IMR-90 (cell line): ENCODE data around the gene SLC25A3. TPM values are rescaled to one million over a fixed set of nuclear protein-coding genes. Genes with fewer than 3 reads are reported as not detected.

ENCODE experiments used
- ATAC-seq: fragments of 200-7000 bp; cut with Tn5 transposase; 2 replicates; pipeline ENCODE4 v1.9.1; 2020; ENCODE audit warnings: low read depth, mild to moderate bottlenecking, moderate library complexity
- BruUV-seq: library from RNA; stranded (reverse); fragments of 400-500 nt; replicated peaks from 2 replicates; lab custom pipeline; 2021; lab: Mats Ljungman, UMichigan
- CTCF ChIA-PET: fragments of 300-600 bp; formaldehyde crosslinking; extraction: SDS; loops from one replicate; lab custom pipeline; 2021; ENCODE audit warnings: antibody characterized with exemption; lab: Yijun Ruan, JAX
- POLR2A ChIA-PET: fragments of 300-600 bp; sonication (Branson Sonifier 250); formaldehyde crosslinking; loops from one replicate; lab custom pipeline; 2022; ENCODE audit warnings: antibody characterized with exemption; ENCODE audit not compliant: unreplicated experiment; lab: Charles Lee
- DNase-seq: peaks from one replicate; pipeline ENCODE4 v3.0.0; 2013
- H2AFZ ChIP-seq: replicated peaks from 2 replicates; pipeline ENCODE3; 2013; ENCODE audit warnings: low read length, mild to moderate bottlenecking; ENCODE audit not compliant: poor library complexity
- H2AK5ac ChIP-seq: 2 replicates; pipeline ENCODE4 v1.6.1; 2013; ENCODE audit warnings: low read depth, low read length, inconsistent platforms
- H2AK9ac ChIP-seq: replicated peaks from 2 replicates; pipeline ENCODE3; 2013; ENCODE audit warnings: mild to moderate bottlenecking, low read depth, low read length, moderate library complexity; ENCODE audit not compliant: poor library complexity
- H2BK120ac ChIP-seq: 2 replicates; pipeline ENCODE4 v1.6.1; 2013; ENCODE audit warnings: low read depth, low read length, inconsistent platforms
- H2BK15ac ChIP-seq: 3 replicates; pipeline ENCODE4 v1.6.1; 2013; ENCODE audit warnings: low read depth, low read length, inconsistent platforms
- H2BK20ac ChIP-seq: 2 replicates; pipeline ENCODE4 v1.6.1; 2013; ENCODE audit warnings: low read depth, mild to moderate bottlenecking, inconsistent platforms, low read length, moderate library complexity
- H2BK5ac ChIP-seq: 2 replicates; pipeline ENCODE4 v1.6.1; 2013; ENCODE audit warnings: mild to moderate bottlenecking, low read depth, low read length, inconsistent platforms; ENCODE audit not compliant: poor library complexity, severe bottlenecking
- H3K14ac ChIP-seq: replicated peaks from 2 replicates; pipeline ENCODE4 v1.6.1; 2013; ENCODE audit warnings: low read depth, low read length, inconsistent platforms
- H3K18ac ChIP-seq: 2 replicates; pipeline ENCODE4 v1.6.1; 2013; ENCODE audit warnings: low read depth, low read length, control low read depth
- H3K23ac ChIP-seq: 2 replicates; pipeline ENCODE4 v1.6.1; 2013; ENCODE audit warnings: low read depth, low read length, inconsistent platforms
- H3K27ac ChIP-seq: 2 replicates; pipeline ENCODE4 v1.5.1; 2013; ENCODE audit warnings: mild to moderate bottlenecking, control low read depth, low read length; ENCODE audit not compliant: insufficient read depth
- H3K27me3 ChIP-seq: 2 replicates; pipeline ENCODE4 v1.6.1; 2013; ENCODE audit warnings: low read length; ENCODE audit not compliant: control insufficient read depth, insufficient read depth
- H3K36me3 ChIP-seq: 2 replicates; pipeline ENCODE4 v1.6.1; 2013; ENCODE audit warnings: low read length, mixed read lengths; ENCODE audit not compliant: control insufficient read depth, insufficient read depth
- H3K4ac ChIP-seq: 2 replicates; pipeline ENCODE4 v1.6.1; 2013; ENCODE audit warnings: low read depth, low read length, inconsistent platforms
- H3K4me1 ChIP-seq: 2 replicates; pipeline ENCODE4 v1.6.1; 2013; ENCODE audit warnings: low read length, mixed read lengths; ENCODE audit not compliant: control insufficient read depth, insufficient read depth
- H3K4me2 ChIP-seq: 2 replicates; pipeline ENCODE4 v1.6.1; 2013; ENCODE audit warnings: low read depth, mild to moderate bottlenecking, control low read depth, low read length, moderate library complexity
- H3K4me3 ChIP-seq: 2 replicates; pipeline ENCODE4 v1.5.1; 2013; ENCODE audit warnings: low read depth, mild to moderate bottlenecking, control low read depth, low read length, moderate library complexity; ENCODE audit not compliant: insufficient read depth
- H3K56ac ChIP-seq: 2 replicates; pipeline ENCODE4 v1.6.1; 2013; ENCODE audit warnings: low read length, inconsistent platforms; ENCODE audit not compliant: insufficient read depth; ENCODE audit errors: extremely low read depth
- H3K79me1 ChIP-seq, 2 experiments: 2 replicates each; pipeline ENCODE4 v1.6.1; 2013; ENCODE audit warnings: low read length in 2 of 2, inconsistent platforms in 1 of 2, low read depth in 1 of 2
- H3K9ac ChIP-seq: 2 replicates; pipeline ENCODE4 v1.6.1; 2013; ENCODE audit warnings: low read depth, low read length, control low read depth
- H3K9me1 ChIP-seq: 2 replicates; pipeline ENCODE4 v1.6.1; 2013; ENCODE audit warnings: low read length, inconsistent platforms; ENCODE audit not compliant: insufficient read depth
- H3K9me3 ChIP-seq: 2 replicates; pipeline ENCODE4 v1.6.1; 2013; ENCODE audit warnings: low read length; ENCODE audit not compliant: control insufficient read depth, insufficient read depth
- H4K20me1 ChIP-seq: 2 replicates; pipeline ENCODE4 v1.6.1; 2013; ENCODE audit warnings: low read length, inconsistent platforms; ENCODE audit not compliant: insufficient read depth
- H4K5ac ChIP-seq: 2 replicates; pipeline ENCODE4 v1.6.1; 2013; ENCODE audit warnings: mild to moderate bottlenecking, low read depth, low read length, control low read depth
- H4K8ac ChIP-seq, 2 experiments: 2 replicates each; pipeline ENCODE4 v1.6.1; 2013; ENCODE audit warnings: low read depth in 2 of 2, low read length in 2 of 2, control low read depth in 1 of 2, inconsistent platforms in 1 of 2
- H4K91ac ChIP-seq: 2 replicates; pipeline ENCODE4 v1.6.1; 2013; ENCODE audit warnings: low read depth, low read length, inconsistent platforms; ENCODE audit not compliant: insufficient read depth
- MAFK ChIP-seq: IDR thresholded peaks from 2 replicates; pipeline ENCODE4 v1.6.1; 2012; ENCODE audit warnings: low read depth, low read length, improper control_type of control experiment
- MAZ ChIP-seq: IDR thresholded peaks from 2 replicates; pipeline ENCODE4 v1.6.1; 2012; ENCODE audit warnings: low read depth, mild to moderate bottlenecking, low read length, improper control_type of control experiment, moderate library complexity, borderline replicate concordance
- WGBS, 2 experiments: methylation state at CpG; one replicate each; pipeline versions ENCODE4 v1.1.5 to v1.1.7; 2013; ENCODE audit warnings: missing lambda C conversion rate in 2 of 2; ENCODE audit not compliant: insufficient read length in 1 of 2; ENCODE audit errors: extremely low coverage in 2 of 2; 5-methylcytosine and 5-hydroxymethylcytosine counted together
- dilution Hi-C: fragments of 300-500 bp; cut with HindIII; formaldehyde crosslinking; loops from one replicate; pipeline ENCODE4 v1.14.3; 2018; ENCODE audit warnings: low sequenced_read_pairs; ENCODE audit not compliant: unreplicated experiment
- in situ Hi-C: fragments of 300-500 bp; cut with MboI; formaldehyde crosslinking; loops from 3 replicates; pipeline ENCODE4 v1.14.3; 2019; ENCODE audit warnings: low sequenced_read_pairs, inconsistent platforms, mixed read lengths
- intact Hi-C: fragments of 100-400 bp; cut with micrococcal nuclease; formaldehyde crosslinking; loops from 2 replicates; pipeline ENCODE4 v1.10.0; 2022
- polyA plus RNA-seq, 3 experiments: library from polyadenylated mRNA; depleted of rRNA; stranded (reverse); fragments of >200 nt; gene quantifications; 2 replicates each; pipeline ENCODE4 v1.2.3, GENCODE V29; 2012; ENCODE audit warnings: low replicate concordance in 1 of 3
- total RNA-seq: library from RNA; depleted of rRNA; stranded (reverse); fragments of >200 nt; gene quantifications from 2 replicates; pipeline ENCODE4 v1.2.3, GENCODE V29; 2012

The SLC25A3 gene
- total and polyA plus RNA-seq, 2 of the 4 experiments (the other 2 are of a cell fraction): 657 to 861 TPM

DNA sequence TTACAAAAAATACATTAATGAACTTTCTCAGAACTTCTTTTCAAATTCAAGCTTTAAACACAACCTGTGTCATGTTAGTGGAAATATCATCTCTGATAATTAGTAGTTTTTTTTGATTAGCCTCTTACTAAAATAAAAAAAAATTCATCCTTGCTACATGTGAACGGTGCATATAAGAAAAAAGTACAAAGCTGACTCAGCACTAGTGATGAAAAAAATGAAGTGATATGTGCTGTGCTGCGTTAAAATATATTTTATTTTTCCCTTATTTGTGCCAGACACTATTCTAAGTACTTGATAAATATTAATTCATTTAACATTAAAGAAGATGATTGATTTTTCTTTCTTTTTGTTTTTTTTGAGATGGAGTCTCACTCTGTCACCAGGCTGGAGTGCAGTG, 43.6 kb downstream of the SLC25A3 start:
- H3K9me1 ChIP-seq: peaks cover 6% of the 10 kb centered on the region
- CTCF ChIA-PET: no interaction called here
- no peak overlapping the region for H4K91ac ChIP-seq
- H3K23ac ChIP-seq: no peak overlapping the region
- peaks cover 15 to 58% of the 10 kb centered on the region in 2 experiments for H3K79me1 ChIP-seq
- no peak overlapping the region for H2AFZ ChIP-seq
- peaks cover 25% of the 10 kb centered on the region for H4K20me1 ChIP-seq
- no peak overlapping the region for H3K4me2 ChIP-seq
- dilution Hi-C loops: no loop called here
- H2BK15ac ChIP-seq: no peak overlapping the region
- H3K18ac ChIP-seq: no peak overlapping the region
- intact Hi-C loops: no loop called here
- H3K27me3 ChIP-seq: no peaks in the 10 kb centered on the region
- no peak overlapping the region for H2BK120ac ChIP-seq
- no peak overlapping the region for H3K9ac ChIP-seq
- no peak overlapping the region for H3K4ac ChIP-seq
- H3K14ac ChIP-seq: no peak overlapping the region
- no TSS peak for BruUV-seq
- H2BK5ac ChIP-seq: no peak overlapping the region
- no peak overlapping the region for H2AK9ac ChIP-seq
- H3K4me1 ChIP-seq: peaks cover 6% of the 10 kb centered on the region; the same call in 1 of the 2 replicates
- in situ Hi-C loops: loop anchor here (5.0 kb wide), 1 partner anchor 35 kb away; no protein-coding TSS in a partner anchor
- no peak overlapping the region for H4K8ac ChIP-seq
- no peak overlapping the region for H2AK5ac ChIP-seq
- no peak overlapping the region for H3K4me3 ChIP-seq
- DNase-seq (no peak), ATAC-seq (no peak)
- no peak overlapping the region for H3K56ac ChIP-seq
- WGBS, 2 experiments: no CpG with 5 or more reads among the region's 2 CpGs
- TF ChIP-seq MAFK (peak; percentile 99), MAZ (no peak)
- no peak overlapping the region for H4K5ac ChIP-seq
- peaks cover 16% of the 10 kb centered on the region for H3K36me3 ChIP-seq
- H3K27ac ChIP-seq: no peak overlapping the region
- no peaks in the 10 kb centered on the region for H3K9me3 ChIP-seq
- POLR2A ChIA-PET: no interaction called here
- no peak overlapping the region for H2BK20ac ChIP-seq
